ENCODE data around the gene CDK5R1.

DNA sequence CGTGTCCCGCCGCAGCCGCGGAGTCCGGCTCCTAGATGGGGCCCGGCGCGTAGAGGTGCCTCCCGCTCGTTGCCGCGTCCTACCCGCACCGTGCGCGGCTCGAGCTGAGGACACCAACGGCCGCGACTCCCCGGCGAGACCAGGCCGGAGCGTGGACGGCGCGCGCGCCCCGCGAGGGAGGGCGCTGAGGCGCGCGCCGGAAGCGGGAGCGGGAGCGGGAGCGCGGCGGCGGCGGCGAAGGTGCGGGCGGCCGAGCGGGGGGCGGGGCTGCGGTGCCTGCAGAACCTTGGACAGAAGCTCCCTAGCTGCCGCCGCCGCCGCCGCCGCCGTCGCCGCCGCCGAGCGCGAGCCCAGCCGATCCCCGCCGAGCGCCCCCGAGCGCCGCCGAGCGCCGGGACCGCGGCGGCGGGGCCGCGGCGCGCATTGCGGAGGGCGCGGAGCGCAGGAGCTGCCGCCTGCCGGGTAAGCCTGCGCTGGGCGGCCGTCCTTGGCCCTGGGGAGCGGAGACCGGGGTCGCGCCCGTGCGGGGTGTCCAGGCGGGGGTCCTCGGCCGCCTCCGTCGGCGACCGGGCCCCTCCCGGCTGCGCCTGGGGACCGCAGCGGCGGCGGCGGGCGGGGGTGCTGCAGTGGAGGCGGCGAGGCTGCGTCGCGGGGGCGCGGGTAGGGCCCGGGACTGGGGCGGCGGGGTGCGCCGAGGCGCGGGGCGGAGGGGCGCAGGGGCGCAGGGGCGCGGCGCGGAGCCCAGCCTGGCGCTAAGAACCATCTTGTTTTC, at the start of gene CDK5R1:
- TF ChIP-seq, protein P1, sequence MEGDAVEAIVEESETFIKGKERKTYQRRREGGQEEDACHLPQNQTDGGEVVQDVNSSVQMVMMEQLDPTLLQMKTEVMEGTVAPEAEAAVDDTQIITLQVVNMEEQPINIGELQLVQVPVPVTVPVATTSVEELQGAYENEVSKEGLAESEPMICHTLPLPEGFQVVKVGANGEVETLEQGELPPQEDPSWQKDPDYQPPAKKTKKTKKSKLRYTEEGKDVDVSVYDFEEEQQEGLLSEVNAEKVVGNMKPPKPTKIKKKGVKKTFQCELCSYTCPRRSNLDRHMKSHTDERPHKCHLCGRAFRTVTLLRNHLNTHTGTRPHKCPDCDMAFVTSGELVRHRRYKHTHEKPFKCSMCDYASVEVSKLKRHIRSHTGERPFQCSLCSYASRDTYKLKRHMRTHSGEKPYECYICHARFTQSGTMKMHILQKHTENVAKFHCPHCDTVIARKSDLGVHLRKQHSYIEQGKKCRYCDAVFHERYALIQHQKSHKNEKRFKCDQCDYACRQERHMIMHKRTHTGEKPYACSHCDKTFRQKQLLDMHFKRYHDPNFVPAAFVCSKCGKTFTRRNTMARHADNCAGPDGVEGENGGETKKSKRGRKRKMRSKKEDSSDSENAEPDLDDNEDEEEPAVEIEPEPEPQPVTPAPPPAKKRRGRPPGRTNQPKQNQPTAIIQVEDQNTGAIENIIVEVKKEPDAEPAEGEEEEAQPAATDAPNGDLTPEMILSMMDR (optimal IDR thresholded peaks at IDR 0.05 in 1 of 3, IDR thresholded peaks at IDR 0.05 in 1 of 3, conservative IDR thresholded peaks at IDR 0.05 in 1 of 3; ENCODE audit: extremely low read depth in 1 of 3, insufficient read depth in 2 of 3, low read length in 3 of 3) = no peak
- TF ChIP-seq EZH2 (IDR thresholded peaks at IDR 0.05; ENCODE audit: low read length) = no peak

Measured in keratinocyte (primary cell).